Smooth muscle cell (in vitro differentiated cells): ENCODE data around the gene PHACTR1. TPM values are rescaled to one million over a fixed set of nuclear protein-coding genes. Genes with fewer than 3 reads are reported as not detected.

Source experiments
- DNase-seq: peaks from one replicate; lab custom pipeline; 2025; ENCODE audit not compliant: unreplicated experiment; lab: John Stamatoyannopoulos, UW
- H2AFZ ChIP-seq: fragments of 200-600 bp; sonication (generic); 2 replicates; pipeline ENCODE4 v1.6.0; 2016; ENCODE audit warnings: antibody characterized with exemption, low read depth, mild to moderate bottlenecking
- H3F3A ChIP-seq: fragments of 200-600 bp; sonication (generic); 2 replicates; pipeline ENCODE4 v1.6.0; 2017; ENCODE audit warnings: antibody characterized with exemption, low read depth
- H3K27ac ChIP-seq: fragments of 200-600 bp; sonication (generic); 2 replicates; pipeline ENCODE4 v1.5.1; 2016; ENCODE audit warnings: low read depth, mild to moderate bottlenecking
- H3K27me3 ChIP-seq: fragments of 200-600 bp; sonication (generic); 2 replicates; pipeline ENCODE4 v1.6.1; 2016; ENCODE audit warnings: low read depth, mild to moderate bottlenecking
- H3K36me3 ChIP-seq: fragments of 200-600 bp; sonication (generic); 2 replicates; pipeline ENCODE4 v1.5.1; 2016; ENCODE audit warnings: low read depth
- H3K4me1 ChIP-seq: fragments of 200-600 bp; sonication (generic); 2 replicates; pipeline ENCODE4 v1.5.1; 2016; ENCODE audit warnings: low read depth
- H3K4me2 ChIP-seq: fragments of 200-600 bp; sonication (generic); 2 replicates; pipeline ENCODE4 v1.6.0; 2016; ENCODE audit warnings: mild to moderate bottlenecking
- H3K4me3 ChIP-seq: fragments of 200-600 bp; sonication (generic); 2 replicates; pipeline ENCODE4 v1.5.1; 2016; ENCODE audit warnings: mild to moderate bottlenecking
- H3K79me2 ChIP-seq: fragments of 200-600 bp; sonication (generic); 2 replicates; pipeline ENCODE4 v1.6.0; 2016; ENCODE audit warnings: low read depth, mild to moderate bottlenecking
- H3K9ac ChIP-seq: fragments of 200-600 bp; sonication (generic); 2 replicates; pipeline ENCODE4 v1.6.0; 2016; ENCODE audit warnings: low read depth
- H3K9me3 ChIP-seq: fragments of 200-600 bp; sonication (generic); replicated peaks from 2 replicates; pipeline ENCODE4 v1.5.1; 2016; ENCODE audit warnings: low read depth
- H4K20me1 ChIP-seq: fragments of 200-600 bp; sonication (generic); 2 replicates; pipeline ENCODE4 v1.6.0; 2016; ENCODE audit warnings: low read depth
- CTCF ChIP-seq: fragments of 200-600 bp; sonication (generic); IDR thresholded peaks from 2 replicates; pipeline ENCODE4 v1.5.1; 2017; ENCODE audit warnings: borderline replicate concordance, mild to moderate bottlenecking, antibody characterized with exemption; ENCODE audit not compliant: insufficient read depth, poor library complexity, severe bottlenecking
- WGBS: methylation state at CpG from one replicate; pipeline ENCODE4 v1.1.7; 2016; ENCODE audit warnings: low lambda C conversion rate; 5-methylcytosine and 5-hydroxymethylcytosine counted together
- polyA plus RNA-seq: library from polyadenylated mRNA; unstranded; fragments of >200 nt; fragmentation: Nextera tagmentation; extraction: Ambion mirVana; gene quantifications from 2 replicates; pipeline ENCODE4 v1.2.1, GENCODE V29; 2016
- total RNA-seq: library from RNA; depleted of rRNA; stranded (reverse); fragments of >200 nt; gene quantifications from 2 replicates; pipeline ENCODE4 v1.2.3, GENCODE V29; 2014

The PHACTR1 gene
- total and polyA plus RNA-seq, 2 experiments from 2014 or later, result 0.09 to 0.67 TPM

- Histone ChIP-seq H3K4me2 (no peak overlapping the region), H3K9me3 (no peaks in the 10 kb centered on the region), H2AFZ (no peak overlapping the region), H3K9ac (no peak overlapping the region), H4K20me1 (no peaks in the 10 kb centered on the region), H3K4me1 (no peaks in the 10 kb centered on the region), H3K4me3 (no peak overlapping the region), H3F3A (no peaks in the 10 kb centered on the region), H3K27me3 (no peaks in the 10 kb centered on the region), H3K79me2 (no peaks in the 10 kb centered on the region), H3K27ac (no peak overlapping the region), H3K36me3 (no peaks in the 10 kb centered on the region)
- DNase-seq, result no peak
- WGBS, result 82% methylated on average over 2 of the region's 2 CpGs
- TF ChIP-seq CTCF, result no peak
These were observed 331.5 kb downstream of the PHACTR1 start for GRCh38 chr6:13048113-13048512.

GRCh38 chr6:13049666-13050254 is 333.2 kb downstream of the PHACTR1 start:
- no peaks in the 10 kb centered on the region for H3K9me3 ChIP-seq
- no peak overlapping the region for H2AFZ ChIP-seq
- no peak overlapping the region for H3K4me3 ChIP-seq
- H4K20me1 ChIP-seq, result no peaks in the 10 kb centered on the region
- TF ChIP-seq CTCF, result no peak
- no peaks in the 10 kb centered on the region for H3K36me3 ChIP-seq
- H3K4me2 ChIP-seq, result no peak overlapping the region
- no peak overlapping the region for H3K9ac ChIP-seq
- no peak for DNase-seq
- no peaks in the 10 kb centered on the region for H3K4me1 ChIP-seq
- no peaks in the 10 kb centered on the region for H3K79me2 ChIP-seq
- H3K27me3 ChIP-seq, result no peaks in the 10 kb centered on the region
- H3K27ac ChIP-seq, result no peak overlapping the region
- H3F3A ChIP-seq, result no peaks in the 10 kb centered on the region

- Histone ChIP-seq H3K27me3 (no peaks in the 10 kb centered on the region), H3K27ac (no peak overlapping the region), H4K20me1 (no peaks in the 10 kb centered on the region), H3K9ac (no peak overlapping the region), H3K9me3 (no peaks in the 10 kb centered on the region), H3K4me2 (no peak overlapping the region), H3K4me3 (no peak overlapping the region), H2AFZ (no peak overlapping the region), H3K4me1 (no peaks in the 10 kb centered on the region), H3F3A (no peaks in the 10 kb centered on the region), H3K79me2 (no peaks in the 10 kb centered on the region), H3K36me3 (no peaks in the 10 kb centered on the region)
- no peak for DNase-seq
- WGBS, result 86% methylated on average over 9 of the region's 9 CpGs
- no peak for TF ChIP-seq CTCF
These were observed 336.5 kb downstream of the PHACTR1 start for GRCh38 chr6:13053006-13053461.

GRCh38 chr6:13058051-13058450 is 341.5 kb downstream of the PHACTR1 start:
- no peak overlapping the region for H2AFZ ChIP-seq
- H3K4me2 ChIP-seq, result no peak overlapping the region
- H3K79me2 ChIP-seq, result no peaks in the 10 kb centered on the region
- no peak overlapping the region for H3K4me3 ChIP-seq
- no peak for TF ChIP-seq CTCF
- DNase-seq, result no peak
- H3K36me3 ChIP-seq, result no peaks in the 10 kb centered on the region
- 93% methylated on average over 3 of the region's 3 CpGs for WGBS
- no peaks in the 10 kb centered on the region for H3F3A ChIP-seq
- H3K27me3 ChIP-seq, result peaks cover 15% of the 10 kb centered on the region
- no peak overlapping the region for H3K9ac ChIP-seq
- H3K27ac ChIP-seq, result no peak overlapping the region
- H3K4me1 ChIP-seq, result no peaks in the 10 kb centered on the region
- H4K20me1 ChIP-seq, result no peaks in the 10 kb centered on the region
- no peaks in the 10 kb centered on the region for H3K9me3 ChIP-seq
